Measurements from ENCODE around the gene USB1. TPM values are rescaled to one million over a fixed set of nuclear protein-coding genes. Genes with fewer than 3 reads are reported as not detected.

The USB1 gene
- total RNA-seq, 1 experiment from 2014 or later = 73.1 TPM

- ATAC-seq (peak; percentile 29; the same call in 1 of the 2 replicates), DNase-seq (ENCODE audit: low read depth, low spot score) (no peak)
- no peaks in the 10 kb centered on the region for H3K79me2 ChIP-seq (ENCODE audit: insufficient read depth, low read length)
- ChIA-PET CTCF (interaction anchor here (0.9 kb wide), 1 partner anchor 12 kb away, joined by 3 read pairs; no protein-coding TSS in a partner anchor), POLR2A (no interaction called here), RAD21 (ENCODE audit: low non-redundant PET in 1 of 2, low total read pairs in 2 of 2, uncharacterized antibody in 2 of 2, unreplicated experiment in 2 of 2) (no interaction called here)
- no peak overlapping the region for H3K4me3 ChIP-seq (replicated peaks in 1 of 2; ENCODE audit: low read depth in 1 of 2, low read length in 2 of 2)
- H3K27ac ChIP-seq (ENCODE audit: low read depth, low read length) = no peak overlapping the region
- H3K4me2 ChIP-seq (ENCODE audit: low read length) = no peak overlapping the region
- H3K4me1 ChIP-seq (ENCODE audit: control insufficient read depth in 1 of 2, insufficient read depth in 2 of 2, low read length in 2 of 2) = no peaks in the 10 kb centered on the region; a peak in 2 of 4 replicates
- H3K36me3 ChIP-seq (ENCODE audit: control insufficient read depth in 1 of 2, insufficient read depth in 2 of 2, low read length in 2 of 2) = no peaks in the 10 kb centered on the region
- no peaks in the 10 kb centered on the region for H3K9me2 ChIP-seq (ENCODE audit: insufficient read depth)
- BruUV-seq (replicated peaks) = no TSS peak
- intact Hi-C loops (cut with micrococcal nuclease) = no loop called here
- no peaks in the 10 kb centered on the region for H3K9me3 ChIP-seq (ENCODE audit: control insufficient read depth in 1 of 2, insufficient read depth in 1 of 2, low read depth in 1 of 2, low read length in 2 of 2)
- H3K27me3 ChIP-seq (ENCODE audit: insufficient read depth, low read length) = no peaks in the 10 kb centered on the region; the same call in 1 of the 2 replicates
- 0 out of 6 replicates have a peak, but pooled peaks of 1 of the 3 experiments have one; percentile 7 for TF ChIP-seq CTCF (IDR thresholded peaks at IDR 0.05 in 2 of 3, conservative IDR thresholded peaks at IDR 0.05 in 1 of 3; ENCODE audit: borderline replicate concordance in 1 of 3, insufficient read depth in 1 of 3, low read depth in 2 of 3, low read length in 2 of 3)
- no peak for TF ChIP-seq JUND (IDR thresholded peaks at IDR 0.05)
- no peak overlapping the region for H2AFZ ChIP-seq (ENCODE audit: low read depth, low read length, poor library complexity, severe bottlenecking)
- H4K20me1 ChIP-seq (ENCODE audit: insufficient read depth) = no peaks in the 10 kb centered on the region
- H3K9ac ChIP-seq (ENCODE audit: low read length) = no peak overlapping the region
Observed at GRCh38 chr16:57957673-57958392, 43.4 kb upstream of the USB1 start.

- no peak for TF ChIP-seq POLR2A (IDR thresholded peaks at IDR 0.05; ENCODE audit: borderline replicate concordance, extremely low read depth, insufficient read depth, insufficient read length)
- TF ChIP-seq ATF3 (IDR thresholded peaks at IDR 0.05) = no peak
- Histone ChIP-seq H3K9ac (ENCODE audit: low read length) (no peak overlapping the region), H3K4me3 (replicated peaks in 1 of 2; ENCODE audit: low read depth in 1 of 2, low read length in 2 of 2) (no peak overlapping the region), H4K20me1 (ENCODE audit: insufficient read depth) (no peaks in the 10 kb centered on the region), H3K4me2 (ENCODE audit: low read length) (no peak overlapping the region), H3K9me3 (ENCODE audit: control insufficient read depth in 1 of 2, insufficient read depth in 1 of 2, low read depth in 1 of 2, low read length in 2 of 2) (no peaks in the 10 kb centered on the region), H3K36me3 (ENCODE audit: control insufficient read depth in 1 of 2, insufficient read depth in 2 of 2, low read length in 2 of 2) (no peaks in the 10 kb centered on the region), H3K79me2 (ENCODE audit: insufficient read depth, low read length) (no peaks in the 10 kb centered on the region), H3K4me1 (ENCODE audit: control insufficient read depth in 1 of 2, insufficient read depth in 2 of 2, low read length in 2 of 2) (no peaks in the 10 kb centered on the region; a peak in 2 of 4 replicates), H3K27ac (ENCODE audit: low read depth, low read length) (no peak overlapping the region), H3K9me2 (ENCODE audit: insufficient read depth) (no peaks in the 10 kb centered on the region), H2AFZ (ENCODE audit: low read depth, low read length, poor library complexity, severe bottlenecking) (no peak overlapping the region), H3K27me3 (ENCODE audit: insufficient read depth, low read length) (no peaks in the 10 kb centered on the region; the same call in 1 of the 2 replicates)
- ChIA-PET RAD21 (ENCODE audit: low non-redundant PET in 1 of 2, low total read pairs in 2 of 2, uncharacterized antibody in 2 of 2, unreplicated experiment in 2 of 2) (no interaction called here), POLR2A (no interaction called here), CTCF (no interaction called here)
- no peak for ATAC-seq
- DNase-seq (ENCODE audit: low read depth, low spot score) = no peak
- intact Hi-C loops (cut with micrococcal nuclease) = no loop called here
- BruUV-seq (replicated peaks) = no TSS peak
Observed at GRCh38 chr16:57958544-57958943, 42.7 kb upstream of the USB1 start.

Data from HCT116 (cell line).